ENCODE data around the gene DCP2.

DCP2 gene

GRCh38 chr5:113061846-113062780 is 85.5 kb downstream of the DCP2 start:
- Histone ChIP-seq H3K9me3 (ENCODE audit: low read length) (no peaks in the 10 kb centered on the region), H3K36me3 (ENCODE audit: insufficient read depth, low read length) (peaks cover 20% of the 10 kb centered on the region), H3K27me3 (ENCODE audit: insufficient read depth, low read length) (no peaks in the 10 kb centered on the region), H3K4me3 (ENCODE audit: low read length) (no peak overlapping the region), H2AFZ (ENCODE audit: low read depth, low read length) (no peak overlapping the region), H3K4me1 (ENCODE audit: insufficient read depth, low read length) (peaks cover 26% of the 10 kb centered on the region)

GRCh38 chr5:113062869-113063508 is 86.4 kb downstream of the DCP2 start:
- Histone ChIP-seq H2AFZ (ENCODE audit: low read depth, low read length) (no peak overlapping the region), H3K4me1 (ENCODE audit: insufficient read depth, low read length) (peaks cover 19% of the 10 kb centered on the region), H3K9me3 (ENCODE audit: low read length) (no peaks in the 10 kb centered on the region), H3K27me3 (ENCODE audit: insufficient read depth, low read length) (no peaks in the 10 kb centered on the region), H3K4me3 (ENCODE audit: low read length) (no peak overlapping the region), H3K36me3 (ENCODE audit: insufficient read depth, low read length) (peaks cover 20% of the 10 kb centered on the region)

- H3K36me3 ChIP-seq (ENCODE audit: insufficient read depth, low read length): peaks cover 20% of the 10 kb centered on the region
- H2AFZ ChIP-seq (ENCODE audit: low read depth, low read length): no peak overlapping the region
- no peaks in the 10 kb centered on the region for H3K9me3 ChIP-seq (ENCODE audit: low read length)
- no peaks in the 10 kb centered on the region for H3K27me3 ChIP-seq (ENCODE audit: insufficient read depth, low read length)
- H3K4me3 ChIP-seq (ENCODE audit: low read length): no peak overlapping the region
- H3K4me1 ChIP-seq (ENCODE audit: insufficient read depth, low read length): peaks cover 11% of the 10 kb centered on the region
Measured at GRCh38 chr5:113063927-113064326, 87.3 kb downstream of the DCP2 start.

- H3K4me1 ChIP-seq (ENCODE audit: insufficient read depth, low read length): peaks cover 2% of the 10 kb centered on the region
- no peaks in the 10 kb centered on the region for H3K27me3 ChIP-seq (ENCODE audit: insufficient read depth, low read length)
- peaks cover 20% of the 10 kb centered on the region for H3K36me3 ChIP-seq (ENCODE audit: insufficient read depth, low read length)
Measured at GRCh38 chr5:113064806-113065205, 88.2 kb downstream of the DCP2 start.

GRCh38 chr5:113065626-113066025 is 89.0 kb downstream of the DCP2 start:
- H3K27me3 ChIP-seq (ENCODE audit: insufficient read depth, low read length): no peaks in the 10 kb centered on the region
- no peak overlapping the region for H3K4me3 ChIP-seq (ENCODE audit: low read length)
- H2AFZ ChIP-seq (ENCODE audit: low read depth, low read length): no peak overlapping the region
- no peaks in the 10 kb centered on the region for H3K4me1 ChIP-seq (ENCODE audit: insufficient read depth, low read length)
- H3K36me3 ChIP-seq (ENCODE audit: insufficient read depth, low read length): peaks cover 20% of the 10 kb centered on the region
- no peaks in the 10 kb centered on the region for H3K9me3 ChIP-seq (ENCODE audit: low read length)

More at GRCh38 chr5:113064806-113065205, 88.2 kb downstream of the DCP2 start:
- no peaks in the 10 kb centered on the region for H3K9me3 ChIP-seq (ENCODE audit: low read length)
- no peak overlapping the region for H3K4me3 ChIP-seq (ENCODE audit: low read length)
- no peak overlapping the region for H2AFZ ChIP-seq (ENCODE audit: low read depth, low read length)

GRCh38 chr5:113067635-113068344 is 91.2 kb downstream of the DCP2 start:
- H3K36me3 ChIP-seq (ENCODE audit: insufficient read depth, low read length): peaks cover 19% of the 10 kb centered on the region
- H3K4me3 ChIP-seq (ENCODE audit: low read length): no peak overlapping the region
- no peaks in the 10 kb centered on the region for H3K4me1 ChIP-seq (ENCODE audit: insufficient read depth, low read length)
- H3K9me3 ChIP-seq (ENCODE audit: low read length): no peaks in the 10 kb centered on the region
- H2AFZ ChIP-seq (ENCODE audit: low read depth, low read length): no peak overlapping the region
- no peaks in the 10 kb centered on the region for H3K27me3 ChIP-seq (ENCODE audit: insufficient read depth, low read length)

- H3K4me1 ChIP-seq (ENCODE audit: insufficient read depth, low read length): no peaks in the 10 kb centered on the region
- H3K36me3 ChIP-seq (ENCODE audit: insufficient read depth, low read length): peaks cover 14% of the 10 kb centered on the region
- no peaks in the 10 kb centered on the region for H3K27me3 ChIP-seq (ENCODE audit: insufficient read depth, low read length)
- no peak overlapping the region for H3K4me3 ChIP-seq (ENCODE audit: low read length)
- peaks cover 2% of the 10 kb centered on the region for H3K9me3 ChIP-seq (ENCODE audit: low read length)
- no peak overlapping the region for H2AFZ ChIP-seq (ENCODE audit: low read depth, low read length)
Measured at GRCh38 chr5:113068559-113068958, 92.0 kb downstream of the DCP2 start.
